Natural killer cell (primary cell): ENCODE results near the gene RAB29. TPM values are rescaled to one million over a fixed set of nuclear protein-coding genes. Genes with fewer than 3 reads are reported as not detected.

ENCODE experiments used
- ATAC-seq, 3 donors: fragments of 150-1000 bp in 2 of 3; fragments of 200-7000 bp in 1 of 3; cut with Tn5 transposase; 1 replicate in 1 of 3; 2 replicates in 2 of 3; pipeline ENCODE4 v1.10.0; 2021; ENCODE audit warnings: mild to moderate bottlenecking in 2 of 3, moderate library complexity in 2 of 3
- DNase-seq, 2 donors: peaks; one replicate each; pipeline versions ENCODE4 v3.0.0 to v3.0.0-alpha.2; 2013 to 2021; ENCODE audit warnings: mixed read lengths in 1 of 2
- H3K27ac ChIP-seq: one replicate; pipeline ENCODE4 v1.5.1; 2013; ENCODE audit warnings: mild to moderate bottlenecking, low read length
- H3K27me3 ChIP-seq: one replicate; pipeline ENCODE4 v1.6.1; 2013; ENCODE audit warnings: low read length; ENCODE audit not compliant: control insufficient read depth, insufficient read depth
- H3K36me3 ChIP-seq: one replicate; pipeline ENCODE4 v1.6.1; 2013; ENCODE audit warnings: low read length; ENCODE audit not compliant: control insufficient read depth, insufficient read depth
- H3K4me1 ChIP-seq: one replicate; pipeline ENCODE4 v1.6.1; 2013; ENCODE audit warnings: low read length; ENCODE audit not compliant: control insufficient read depth, insufficient read depth
- H3K4me3 ChIP-seq: one replicate; pipeline ENCODE4 v1.5.1; 2013; ENCODE audit warnings: low read length
- H3K9me3 ChIP-seq: one replicate; pipeline ENCODE4 v1.6.1; 2013; ENCODE audit warnings: low read length; ENCODE audit not compliant: control insufficient read depth, insufficient read depth
- H3K27ac Mint-ChIP-seq, 2 donors: one replicate each; pipeline ENCODE4 v1.8.0; 2022; ENCODE audit warnings: mild to moderate bottlenecking in 2 of 2, mixed read lengths in 2 of 2, moderate library complexity in 1 of 2
- H3K27me3 Mint-ChIP-seq, 2 donors: one replicate each; pipeline ENCODE4 v1.8.0; 2022; ENCODE audit warnings: low read depth in 2 of 2, mixed read lengths in 2 of 2
- H3K36me3 Mint-ChIP-seq: one replicate; pipeline ENCODE4 v1.8.0; 2022; ENCODE audit warnings: mixed read lengths
- H3K4me1 Mint-ChIP-seq, 2 donors: one replicate each; pipeline ENCODE4 v1.8.0; 2022; ENCODE audit warnings: mixed read lengths in 2 of 2
- H3K4me3 Mint-ChIP-seq: one replicate; pipeline ENCODE4 v1.8.0; 2022; ENCODE audit warnings: mild to moderate bottlenecking, moderate library complexity, mixed read lengths
- H3K9me3 Mint-ChIP-seq, 2 donors: one replicate each; pipeline ENCODE4 v1.8.0; 2022; ENCODE audit warnings: mixed read lengths in 2 of 2
- CTCF ChIP-seq: fragments of 200-600 bp; IDR thresholded peaks from one replicate; pipeline ENCODE4 v1.8.0; 2022; ENCODE audit warnings: antibody characterized with exemption
- WGBS: methylation state at CpG from one replicate; pipeline ENCODE4 v1.1.7; 2013; ENCODE audit warnings: missing lambda C conversion rate; ENCODE audit not compliant: insufficient coverage; 5-methylcytosine and 5-hydroxymethylcytosine counted together
- intact Hi-C: fragments of 100-400 bp; cut with micrococcal nuclease; formaldehyde crosslinking; loops from one replicate; pipeline ENCODE4 v1.14.2; 2022
- total RNA-seq, 4 donors: library from RNA; stranded (reverse); fragments of 120-200 nt in 1 of 4; gene quantifications; one replicate each; pipeline versions ENCODE4 v1.2.3 to v1.2.4, GENCODE V29; 2013 to 2022

RAB29 gene
- total RNA-seq, 3 donors from 2014 or later (not counting 1 experiment from before 2014, with no cell fraction given) = 69.0 to 120 (median 95.1) TPM

GRCh38 chr1:205812878-205813754 lies 37.8 kb upstream of the RAB29 start, which contains the start of gene SLC41A1:
SLC41A1 (minus strand) TSS chr1:205813198; CDS start chr1:205810441, 2,757 bp downstream.
- Histone ChIP-seq H3K27me3 (no peaks in the 10 kb centered on the region), H3K4me1 (peaks cover 37% of the 10 kb centered on the region), H3K36me3 (peaks cover 5% of the 10 kb centered on the region), H3K27ac (peak within 1 kb of the TSS; percentile 67), H3K4me3 (peak within 1 kb of the TSS; percentile 91), H3K9me3 (no peaks in the 10 kb centered on the region)
- intact Hi-C loops = loop anchor here (1.0 kb wide), 3 partner anchors 37 to 64 kb away; partner anchors contain the start of genes PM20D1 and RAB29
- peak within 1 kb of the TSS; percentile 91 for H3K4me3 Mint-ChIP-seq
- WGBS = under 1% methylated on average over 83 of the region's 83 CpGs
- no peak for TF ChIP-seq CTCF
- H3K9me3 Mint-ChIP-seq = no peaks in the 10 kb centered on the region
- no peaks in the 10 kb centered on the region for H3K36me3 Mint-ChIP-seq
- DNase-seq = peak; percentile 88 to 96
- H3K27ac Mint-ChIP-seq = peak within 1 kb of the TSS; percentile 85 to 88
- peak; percentile 93 to 98 (median 95) for ATAC-seq
- no peaks in the 10 kb centered on the region for H3K27me3 Mint-ChIP-seq
- peaks cover 52 to 53% of the 10 kb centered on the region in 2 donors for H3K4me1 Mint-ChIP-seq

GRCh38 chr1:205812271-205812877 lies 37.1 kb upstream of the RAB29 start:
- 3% methylated on average over 14 of the region's 16 CpGs for WGBS
- DNase-seq (peak; percentile 23 to 50), ATAC-seq (peak; percentile 6 to 10 (median 10))
- Mint-ChIP-seq H3K36me3 (no peaks in the 10 kb centered on the region), H3K4me3 (peak overlapping the region; percentile 91), H3K4me1 (peaks cover 53 to 56% of the 10 kb centered on the region in 2 donors), H3K27ac (peak overlapping the region; percentile 85 to 88), H3K27me3 (no peaks in the 10 kb centered on the region), H3K9me3 (no peaks in the 10 kb centered on the region)
- TF ChIP-seq CTCF = no peak
- Histone ChIP-seq H3K36me3 (peaks cover 5% of the 10 kb centered on the region), H3K9me3 (no peaks in the 10 kb centered on the region), H3K27me3 (no peaks in the 10 kb centered on the region), H3K4me3 (peak overlapping the region; percentile 91), H3K4me1 (peaks cover 38% of the 10 kb centered on the region), H3K27ac (peak overlapping the region; percentile 67)
- intact Hi-C loops = loop anchor here (1.0 kb wide), 1 partner anchor 63 kb away; no protein-coding TSS in a partner anchor

GRCh38 chr1:205811660-205812059 lies 36.4 kb upstream of the RAB29 start:
- Mint-ChIP-seq H3K27me3 (no peaks in the 10 kb centered on the region), H3K9me3 (no peaks in the 10 kb centered on the region), H3K36me3 (no peaks in the 10 kb centered on the region), H3K27ac (peak overlapping the region; percentile 85 to 88), H3K4me3 (peak overlapping the region; percentile 91), H3K4me1 (peaks cover 59 to 62% of the 10 kb centered on the region in 2 donors)
- DNase-seq (no peak), ATAC-seq (no peak)
- H3K9me3 ChIP-seq = no peaks in the 10 kb centered on the region
- WGBS = 76% methylated on average over 3 of the region's 5 CpGs
- H3K27me3 ChIP-seq = no peaks in the 10 kb centered on the region
- peak overlapping the region; percentile 67 for H3K27ac ChIP-seq
- H3K4me3 ChIP-seq = peak overlapping the region; percentile 91
- intact Hi-C loops = loop anchor here (1.0 kb wide), 1 partner anchor 62 kb away; no protein-coding TSS in a partner anchor
- peaks cover 45% of the 10 kb centered on the region for H3K4me1 ChIP-seq
- TF ChIP-seq CTCF = no peak
- peaks cover 5% of the 10 kb centered on the region for H3K36me3 ChIP-seq
